GM18907 (cell line): ENCODE data around the gene SPTBN1.

Experiments used
- ATAC-seq: cut with Tn5 transposase; IDR thresholded peaks from one replicate; pipeline ENCODE4 v1.9.1; 2021; ENCODE audit warnings: mild to moderate bottlenecking, moderate library complexity; ENCODE audit not compliant: unreplicated experiment

Gene SPTBN1

GRCh38 chr2:54570321-54570855, 114.3 kb downstream of the SPTBN1 start:
- no peak for ATAC-seq

- ATAC-seq: peak; percentile 62
Measured at GRCh38 chr2:54570925-54571694, 115.0 kb downstream of the SPTBN1 start.

GRCh38 chr2:54572262-54572635, 116.1 kb downstream of the SPTBN1 start:
- no peak for ATAC-seq

DNA sequence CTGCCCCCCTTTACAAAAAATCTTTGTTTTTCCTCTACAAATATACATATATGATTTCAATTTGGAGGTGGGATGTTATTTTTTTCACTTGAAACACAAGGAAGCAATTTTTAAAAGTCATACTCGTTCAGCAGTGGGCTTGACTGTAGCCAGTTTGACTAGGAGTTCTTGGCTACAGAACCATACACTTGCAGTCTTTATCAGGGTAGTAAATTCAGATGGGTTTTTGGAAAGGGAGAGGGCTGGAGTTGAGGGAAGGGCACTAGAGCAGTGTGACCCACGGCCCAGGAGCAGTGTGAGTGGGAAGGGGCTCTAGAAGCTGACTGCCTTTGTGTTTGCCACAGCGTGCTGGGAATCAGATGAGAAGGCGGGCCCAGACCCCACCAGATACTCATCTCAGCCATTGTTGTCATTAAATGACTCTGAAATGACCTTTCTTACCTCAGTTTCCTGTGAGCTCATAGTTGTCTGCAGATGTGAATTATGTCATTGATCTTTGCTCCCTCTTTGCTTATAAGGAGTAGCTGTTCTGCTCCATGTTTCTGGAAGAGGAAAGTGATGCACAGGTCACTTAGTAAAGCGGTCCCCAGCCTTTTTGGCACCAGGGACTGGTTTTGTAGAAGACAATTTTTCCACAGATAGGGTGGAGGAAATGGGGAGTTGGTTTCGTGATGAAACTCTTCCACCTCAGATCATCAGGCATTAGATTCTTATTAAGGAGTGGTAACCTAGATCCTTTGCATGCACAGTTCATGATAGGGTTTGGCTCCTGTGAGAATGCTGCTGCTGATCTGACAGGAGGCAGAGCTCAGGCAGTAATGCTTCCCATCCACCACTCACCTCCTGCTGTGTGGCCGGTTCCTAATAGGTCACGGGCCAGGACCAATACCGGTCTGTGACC, 116.8 kb downstream of the SPTBN1 start:
- ATAC-seq: no peak

- ATAC-seq: no peak
Measured at GRCh38 chr2:54573537-54573919, 117.4 kb downstream of the SPTBN1 start.

- ATAC-seq: peak; percentile 27
Measured at GRCh38 chr2:54574107-54574859, 118.2 kb downstream of the SPTBN1 start.

DNA sequence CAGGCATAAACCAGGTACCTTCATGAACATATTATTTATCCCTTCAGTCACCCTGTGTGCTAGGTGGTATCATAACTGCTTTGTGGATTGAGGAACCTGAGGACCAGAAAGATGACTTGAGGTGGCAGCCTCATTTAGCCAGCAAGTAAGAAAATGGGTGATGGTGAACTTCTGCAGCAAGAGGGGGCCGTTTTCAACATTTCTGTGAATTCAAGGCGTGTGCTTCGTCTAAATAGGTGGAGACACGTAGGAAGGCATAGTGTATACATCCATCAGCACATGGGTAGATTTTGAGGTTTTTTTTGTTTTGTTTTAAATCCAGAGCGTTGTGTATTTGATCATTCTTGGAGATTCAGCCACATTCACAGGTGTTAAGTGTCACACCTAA, 118.7 kb downstream of the SPTBN1 start:
- no peak for ATAC-seq

- no peak for ATAC-seq
Measured at GRCh38 chr2:54575379-54575888, 119.3 kb downstream of the SPTBN1 start.

DNA sequence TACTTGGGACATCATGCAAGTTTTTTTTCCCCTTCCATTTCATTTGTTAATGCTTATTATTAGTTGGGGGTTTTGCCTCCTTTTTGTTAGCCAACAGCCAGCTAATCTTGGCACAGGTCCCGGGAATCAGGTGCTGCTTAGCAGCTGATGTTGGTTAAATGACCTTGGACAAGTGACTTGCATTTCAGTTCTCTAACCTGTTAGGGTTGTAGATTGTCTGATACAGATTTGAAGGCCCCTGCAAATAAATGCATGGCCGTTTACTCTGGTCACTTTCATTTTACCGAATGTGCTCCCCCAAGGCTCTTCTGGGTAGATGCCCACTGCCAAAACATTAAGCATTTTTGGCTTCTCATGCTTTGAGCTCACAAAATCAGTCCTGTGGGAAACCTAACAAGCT, 120.9 kb downstream of the SPTBN1 start:
- no peak for ATAC-seq

- no peak for ATAC-seq
Measured at GRCh38 chr2:54577944-54578647, 122.0 kb downstream of the SPTBN1 start.

- no peak for ATAC-seq
Measured at GRCh38 chr2:54578648-54579045, 122.5 kb downstream of the SPTBN1 start.

DNA sequence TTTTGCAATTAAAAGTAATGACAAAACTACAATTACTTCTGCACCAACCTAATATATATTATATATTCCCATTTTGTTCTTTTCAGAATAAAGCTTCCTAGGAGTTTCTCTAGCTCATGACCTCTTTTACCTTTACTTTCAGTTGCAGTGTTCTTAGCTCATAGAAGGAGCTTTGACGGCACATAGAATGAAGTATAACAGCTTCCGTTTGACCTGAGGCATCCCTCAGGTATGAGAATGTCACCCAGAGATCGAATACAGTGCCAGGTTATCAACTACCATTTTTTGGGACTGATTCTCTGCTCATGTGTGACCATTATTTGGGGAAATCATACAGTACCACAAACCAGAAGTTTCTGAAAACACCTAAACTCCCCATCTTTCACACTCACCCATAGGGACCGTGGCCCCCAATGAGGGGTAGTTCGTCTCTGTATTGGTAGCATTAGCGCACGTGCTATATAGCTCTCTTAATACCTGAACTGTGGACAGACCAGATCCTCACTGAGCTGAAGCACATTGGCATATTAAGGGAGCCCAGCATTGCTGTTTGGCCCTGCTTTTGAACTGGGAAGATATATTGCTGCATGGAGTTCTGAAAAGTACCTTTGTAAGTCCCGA, 123.0 kb downstream of the SPTBN1 start:
- peak; percentile 11 for ATAC-seq

DNA sequence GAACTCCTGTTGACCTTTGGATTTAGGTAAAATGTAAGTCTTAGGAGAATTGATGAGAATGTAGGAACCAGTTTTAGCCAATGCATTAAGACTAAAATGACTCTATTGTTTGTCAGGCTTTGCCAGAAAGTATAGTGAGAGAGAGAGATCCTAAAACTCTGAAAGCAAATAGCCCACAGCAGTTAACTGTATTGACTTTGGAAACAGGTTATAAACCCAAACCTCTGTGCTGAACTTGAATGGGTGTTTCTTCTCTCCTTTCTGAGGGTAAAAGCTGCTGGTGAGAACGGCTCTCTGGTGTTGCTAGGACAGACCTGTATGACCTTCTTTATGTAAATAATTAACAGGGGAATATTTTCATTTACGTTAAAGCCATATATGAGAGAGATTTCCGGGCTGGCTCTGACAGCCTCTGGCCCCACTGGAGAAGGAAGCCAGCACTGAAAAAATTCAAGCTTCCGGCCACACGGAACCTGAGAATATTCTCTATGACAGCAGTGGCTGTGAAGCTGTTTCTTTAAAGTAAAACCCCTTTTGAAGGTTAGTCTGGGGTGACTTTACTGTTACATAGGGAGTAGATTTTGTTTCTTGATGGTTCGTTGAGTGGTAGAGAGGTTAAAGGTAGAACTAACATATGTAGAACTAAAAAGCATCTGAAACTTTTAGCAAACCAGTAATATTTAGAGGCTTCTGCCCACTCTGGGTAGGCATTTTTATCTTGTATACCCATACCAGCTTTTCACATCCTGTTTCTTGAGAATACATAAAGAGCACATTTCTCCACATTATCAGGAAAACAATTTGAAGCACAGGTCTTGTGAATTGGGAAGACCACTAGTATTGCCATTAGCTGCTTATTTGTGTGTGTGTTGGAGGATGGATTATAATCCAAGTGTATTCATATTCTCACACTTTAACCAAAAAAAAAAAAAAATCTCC, 123.8 kb downstream of the SPTBN1 start:
- peak; percentile 81 for ATAC-seq

DNA sequence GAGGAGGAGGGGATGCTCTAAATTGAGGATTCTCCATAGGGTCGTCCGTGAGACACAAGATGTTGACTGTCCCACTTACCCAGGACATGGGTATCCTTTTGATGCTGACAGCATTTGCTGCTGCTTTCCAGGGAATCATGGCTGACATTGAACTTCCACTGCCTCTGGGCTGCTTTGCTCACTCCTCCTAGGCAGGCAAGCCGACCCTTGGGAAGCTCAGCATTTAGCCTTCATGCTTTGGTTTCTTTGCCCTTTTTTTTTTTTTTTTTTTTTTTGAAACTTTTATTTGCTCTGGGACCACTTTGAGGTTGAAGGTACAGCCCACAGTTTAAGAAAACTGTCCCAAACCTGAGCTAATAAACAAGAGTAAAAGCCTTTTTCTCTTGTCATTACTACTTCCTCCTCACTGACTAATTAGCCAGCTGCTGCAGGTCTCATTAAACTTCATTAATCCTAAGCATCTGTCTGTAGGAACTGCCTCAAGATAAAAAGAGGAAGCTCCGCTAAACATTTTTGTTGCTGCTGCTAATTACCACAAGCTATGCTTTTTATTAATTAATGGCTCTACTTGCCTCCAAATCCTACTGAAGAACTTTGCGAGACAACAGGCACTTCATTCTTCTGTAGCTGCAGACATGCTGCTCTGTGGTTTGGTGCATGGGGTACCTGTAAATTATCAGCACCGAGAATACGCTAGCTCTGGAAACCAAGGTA, 125.4 kb downstream of the SPTBN1 start:
- ATAC-seq: no peak

GRCh38 chr2:54582987-54583386, 126.9 kb downstream of the SPTBN1 start:
- ATAC-seq: no peak

GRCh38 chr2:54584598-54584997, 128.5 kb downstream of the SPTBN1 start:
- no peak for ATAC-seq

- no peak for ATAC-seq
Measured at GRCh38 chr2:54585136-54585733, 129.1 kb downstream of the SPTBN1 start.

DNA sequence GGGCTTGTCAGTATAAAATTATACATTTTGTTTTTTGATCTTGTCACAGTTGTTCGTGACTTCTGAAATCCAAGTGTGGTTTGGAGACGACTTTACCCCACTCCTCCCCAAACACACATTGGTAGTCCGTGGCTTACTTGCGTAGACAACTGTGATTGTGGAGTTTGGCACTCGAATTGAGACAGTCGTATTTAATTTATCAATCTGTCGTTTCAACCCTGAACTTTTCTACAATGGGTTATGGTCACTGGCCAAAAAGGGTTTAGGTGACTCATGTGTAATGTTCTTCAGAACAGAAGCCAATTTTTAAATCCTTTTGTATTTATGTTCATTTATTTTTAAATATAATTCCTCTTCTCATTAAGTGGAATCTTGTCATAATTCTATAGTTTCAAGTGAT, 129.9 kb downstream of the SPTBN1 start:
- no peak for ATAC-seq
